ENCODE results near the gene LAMTOR2. TPM values are rescaled to one million over a fixed set of nuclear protein-coding genes. Genes with fewer than 3 reads are reported as not detected.

Gene LAMTOR2
- total RNA-seq, 2 experiments from 2014 or later = 41.3 to 61.0 TPM

DNA sequence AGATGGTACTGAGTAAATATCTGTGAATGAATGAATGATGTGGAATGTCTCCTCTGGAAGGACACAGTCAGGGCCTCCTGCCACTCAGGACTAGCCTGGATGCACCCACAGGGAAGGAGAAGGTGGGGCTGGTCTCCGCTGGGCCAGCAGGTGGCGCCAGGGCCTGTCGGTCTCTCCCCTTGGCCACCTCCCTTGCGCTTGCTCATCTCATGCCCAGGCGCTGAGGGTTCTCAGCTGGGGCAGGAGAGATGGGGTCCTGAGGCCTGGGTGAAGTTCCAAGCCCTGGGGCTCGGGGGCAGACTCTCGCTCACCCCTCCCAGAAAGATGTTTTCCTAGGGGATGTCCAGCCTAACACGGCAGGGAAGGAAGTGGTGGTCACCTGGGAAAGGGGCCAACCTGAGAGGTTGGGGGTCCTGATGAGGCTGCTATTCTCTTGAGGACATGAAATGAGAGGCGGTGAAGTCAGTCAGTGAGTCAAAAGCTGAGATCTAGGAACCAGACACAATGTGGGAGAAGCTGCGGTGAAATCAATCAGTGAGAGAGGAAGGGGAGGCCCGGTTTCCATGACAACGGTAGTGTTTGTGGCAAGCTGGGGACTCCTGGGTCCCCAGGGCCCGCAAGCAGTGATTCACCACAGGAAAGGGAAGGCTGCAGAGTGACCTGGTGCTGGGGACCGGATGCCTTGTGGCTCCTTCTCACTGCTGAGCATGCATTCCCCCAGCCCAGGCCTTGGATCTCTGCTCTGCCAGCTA is 42.2 kb downstream of the LAMTOR2 start:
- H3K27ac Mint-ChIP-seq = peak overlapping the region; percentile 72
- CTCF ChIA-PET = interaction anchor here (0.7 to 26.9 kb wide), 27 partner anchors 9 to 349 kb away, joined by 3 to 645 read pairs (median 5); partner anchors contain the start of genes KHDC4, LMNA and PAQR6
- DNase-seq = peak; percentile 88
- peaks cover 20% of the 10 kb centered on the region for H3K27me3 Mint-ChIP-seq
- H3K36me3 Mint-ChIP-seq (ENCODE audit: low read depth) = no peaks in the 10 kb centered on the region
- H3K4me3 Mint-ChIP-seq = peak overlapping the region; percentile 44
- POLR2A ChIA-PET = interaction anchor here (1.4 kb wide), 1 partner anchor 31 kb away, joined by 11 read pairs; no protein-coding TSS in a partner anchor
- no peaks in the 10 kb centered on the region for H3K9me3 Mint-ChIP-seq
- peaks cover 44% of the 10 kb centered on the region for H3K4me1 Mint-ChIP-seq

DNA sequence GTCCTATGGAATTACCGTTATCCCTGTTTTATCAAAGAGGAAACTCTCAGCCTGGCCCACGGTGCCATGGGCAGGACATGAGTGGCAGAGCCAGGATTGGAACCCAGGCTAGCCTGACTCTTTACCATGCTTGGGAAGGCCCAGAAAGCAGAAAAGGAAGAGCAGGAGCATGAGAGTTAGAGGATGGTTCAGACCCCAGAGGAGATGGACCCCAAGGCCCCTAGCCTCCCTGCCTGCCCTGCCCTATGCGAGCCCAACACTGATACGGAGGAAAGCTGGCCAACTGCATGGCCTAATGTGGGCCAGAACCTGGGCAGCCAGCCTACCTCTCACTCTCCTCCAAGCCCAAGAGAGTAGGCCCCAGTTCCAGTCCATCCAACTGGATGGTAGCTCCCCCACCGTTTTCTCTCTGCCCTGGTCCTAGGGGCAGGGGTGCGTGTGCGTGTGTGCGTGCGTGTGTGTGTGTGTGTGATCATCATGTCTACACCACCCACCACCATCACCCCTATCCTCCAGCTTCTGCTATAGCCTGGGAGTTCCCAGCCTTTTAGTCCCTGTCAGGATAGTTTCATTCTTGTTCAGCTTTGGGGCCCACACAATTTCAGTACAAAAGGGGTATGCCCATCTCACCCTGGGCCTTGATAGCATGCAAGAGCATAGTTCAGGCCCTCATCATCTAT is 43.1 kb downstream of the LAMTOR2 start:
- no peak for DNase-seq
- Mint-ChIP-seq H3K27me3 (peaks cover 18% of the 10 kb centered on the region), H3K4me1 (peaks cover 44% of the 10 kb centered on the region), H3K27ac (peak overlapping the region; percentile 72), H3K9me3 (no peaks in the 10 kb centered on the region), H3K36me3 (ENCODE audit: low read depth) (no peaks in the 10 kb centered on the region), H3K4me3 (no peak overlapping the region)
- CTCF ChIA-PET = interaction anchor here (0.7 to 26.9 kb wide), 24 partner anchors 8 to 348 kb away, joined by 3 to 645 read pairs (median 5); partner anchors contain the start of genes KHDC4, LMNA and PAQR6
- POLR2A ChIA-PET = interaction anchor here (1.4 kb wide), 1 partner anchor 30 kb away, joined by 11 read pairs; no protein-coding TSS in a partner anchor

DNA sequence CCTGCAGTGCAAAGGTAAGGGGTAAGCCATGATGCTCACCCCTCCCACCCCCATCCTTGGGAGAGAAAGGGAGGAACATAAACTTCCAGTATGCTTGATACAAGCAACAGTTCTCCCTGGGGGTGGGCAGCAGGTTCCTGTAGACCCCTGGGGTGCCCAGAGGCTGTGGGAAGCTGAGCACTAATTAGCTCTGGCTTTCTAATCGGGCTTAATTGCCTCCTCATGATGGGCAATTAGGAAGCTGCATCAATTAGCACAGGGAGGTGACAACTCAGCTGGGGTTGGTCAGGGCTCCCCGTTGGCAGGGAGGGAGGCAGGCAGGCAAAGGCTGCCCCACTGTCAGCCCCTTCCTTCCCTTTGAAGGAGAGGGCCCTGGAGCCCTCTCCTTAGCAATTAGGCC is 44.2 kb downstream of the LAMTOR2 start:
- Mint-ChIP-seq H3K4me1 (peaks cover 53% of the 10 kb centered on the region), H3K4me3 (no peak overlapping the region), H3K27ac (no peak overlapping the region)

DNA sequence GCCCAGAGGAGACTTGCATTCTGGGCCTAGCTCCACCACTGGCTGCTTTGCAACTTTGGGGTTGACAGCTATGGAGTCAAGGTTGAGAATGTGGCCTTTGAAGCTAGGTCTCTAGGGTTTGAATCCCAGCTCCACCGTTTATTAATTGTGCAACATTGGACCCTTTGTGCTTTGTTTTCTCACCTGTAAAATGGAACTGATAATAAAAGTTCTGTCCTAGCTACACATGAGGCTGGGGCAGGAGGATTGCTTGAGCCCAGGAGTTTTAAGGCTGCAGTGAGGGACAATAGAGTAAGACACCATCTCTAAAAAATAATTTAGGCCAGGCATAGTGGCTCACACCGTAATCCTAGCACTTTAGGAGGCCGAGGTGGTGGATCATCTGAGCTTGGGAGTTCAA is 44.7 kb downstream of the LAMTOR2 start:
- no peaks in the 10 kb centered on the region for H3K9me3 Mint-ChIP-seq
- peaks cover 12% of the 10 kb centered on the region for H3K27me3 Mint-ChIP-seq
- H3K27ac Mint-ChIP-seq = no peak overlapping the region
- peaks cover 57% of the 10 kb centered on the region for H3K4me1 Mint-ChIP-seq
- CTCF ChIA-PET = interaction anchor here (0.6 to 26.9 kb wide), 7 partner anchors 8 to 718 kb away, joined by 3 to 645 read pairs (median 4); partner anchors contain the start of genes LAMTOR2 and LMNA
- POLR2A ChIA-PET = no interaction called here
- no peaks in the 10 kb centered on the region for H3K36me3 Mint-ChIP-seq (ENCODE audit: low read depth)
- no peak overlapping the region for H3K4me3 Mint-ChIP-seq
- no peak for DNase-seq

More for the DNA sequence above, 44.2 kb downstream of the LAMTOR2 start:
- Mint-ChIP-seq H3K27me3 (peaks cover 14% of the 10 kb centered on the region), H3K36me3 (ENCODE audit: low read depth) (no peaks in the 10 kb centered on the region), H3K9me3 (no peaks in the 10 kb centered on the region)
- ChIA-PET POLR2A (no interaction called here), CTCF (interaction anchor here (0.6 to 26.9 kb wide), 7 partner anchors 9 to 718 kb away, joined by 3 to 645 read pairs (median 4); partner anchors contain the start of genes LAMTOR2 and LMNA)
- no peak for DNase-seq

DNA sequence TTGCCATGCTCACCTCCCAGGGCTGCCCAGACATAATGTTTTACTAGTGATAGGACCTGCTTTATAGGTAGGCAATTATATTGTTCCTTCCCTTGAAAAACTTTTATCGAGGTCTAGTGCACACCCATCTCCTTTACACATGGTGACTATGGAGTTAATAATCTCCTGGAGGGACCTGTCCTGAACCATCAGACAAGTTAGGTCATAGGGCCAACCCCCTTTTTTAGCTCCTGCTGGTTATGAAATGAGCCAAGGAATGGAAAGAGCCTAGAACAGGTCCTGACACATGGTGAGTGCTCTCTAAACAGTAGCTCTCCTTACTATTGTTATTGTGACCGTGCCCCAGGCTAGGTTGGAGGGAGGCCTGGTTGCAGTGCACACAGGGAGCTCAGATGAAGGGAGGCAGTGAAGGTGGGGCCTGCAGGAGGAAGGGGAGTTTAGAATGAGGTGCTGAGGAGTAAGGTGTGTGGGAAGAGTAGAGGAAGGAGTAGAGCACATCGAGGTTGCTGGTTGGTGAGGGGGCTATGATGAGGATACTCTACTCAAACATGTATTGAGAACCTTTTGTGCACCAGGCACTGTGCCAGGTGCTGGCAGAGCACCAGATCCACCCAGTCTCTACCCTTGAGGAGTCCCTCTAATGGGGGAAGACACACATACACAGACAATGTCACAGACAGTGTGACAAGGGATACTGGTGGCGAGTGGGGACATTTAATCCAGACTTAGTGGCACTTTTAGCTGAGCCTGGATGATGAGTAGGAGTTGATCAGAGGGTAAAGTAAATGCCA is 45.8 kb downstream of the LAMTOR2 start:
- no peak overlapping the region for H3K27ac Mint-ChIP-seq
- ChIA-PET CTCF (interaction anchor here (0.6 to 26.9 kb wide), 3 partner anchors 23 to 280 kb away, joined by 3 to 645 read pairs (median 4); partner anchors contain the start of gene LMNA), POLR2A (no interaction called here)
- DNase-seq = no peak
- H3K9me3 Mint-ChIP-seq = no peaks in the 10 kb centered on the region
- H3K27me3 Mint-ChIP-seq = peaks cover 12% of the 10 kb centered on the region
- no peaks in the 10 kb centered on the region for H3K36me3 Mint-ChIP-seq (ENCODE audit: low read depth)
- no peak overlapping the region for H3K4me3 Mint-ChIP-seq
- peaks cover 62% of the 10 kb centered on the region for H3K4me1 Mint-ChIP-seq

DNA sequence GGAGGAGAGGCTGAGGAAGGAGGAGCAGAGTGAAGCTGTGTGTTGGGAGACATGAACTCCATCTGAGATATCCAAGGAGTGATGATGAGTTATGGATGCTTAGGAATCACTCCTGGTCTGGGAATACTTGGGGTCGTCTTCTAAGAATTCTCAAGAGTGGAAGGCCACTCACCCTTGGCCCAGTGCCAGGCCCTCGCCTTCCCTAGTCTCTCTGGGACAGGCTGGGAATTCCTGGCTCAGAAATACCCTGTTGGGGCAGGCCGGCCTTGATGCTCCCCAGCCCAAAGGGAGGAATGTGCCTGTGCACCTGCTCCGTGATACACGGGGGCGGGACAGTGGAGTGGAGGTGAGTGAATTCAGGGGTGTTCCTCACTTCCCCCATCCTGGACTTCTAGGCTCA is 47.3 kb downstream of the LAMTOR2 start:
- peaks cover 61% of the 10 kb centered on the region for H3K4me1 Mint-ChIP-seq
- no peak for DNase-seq
- no peaks in the 10 kb centered on the region for H3K9me3 Mint-ChIP-seq
- H3K36me3 Mint-ChIP-seq (ENCODE audit: low read depth) = no peaks in the 10 kb centered on the region
- H3K27ac Mint-ChIP-seq = no peak overlapping the region
- ChIA-PET CTCF (interaction anchor here (1.1 to 26.9 kb wide), 3 partner anchors 12 to 40 kb away, joined by 4 to 645 read pairs (median 5); partner anchors contain the start of gene LMNA), POLR2A (no interaction called here)
- peaks cover 15% of the 10 kb centered on the region for H3K27me3 Mint-ChIP-seq
- no peak overlapping the region for H3K4me3 Mint-ChIP-seq

DNA sequence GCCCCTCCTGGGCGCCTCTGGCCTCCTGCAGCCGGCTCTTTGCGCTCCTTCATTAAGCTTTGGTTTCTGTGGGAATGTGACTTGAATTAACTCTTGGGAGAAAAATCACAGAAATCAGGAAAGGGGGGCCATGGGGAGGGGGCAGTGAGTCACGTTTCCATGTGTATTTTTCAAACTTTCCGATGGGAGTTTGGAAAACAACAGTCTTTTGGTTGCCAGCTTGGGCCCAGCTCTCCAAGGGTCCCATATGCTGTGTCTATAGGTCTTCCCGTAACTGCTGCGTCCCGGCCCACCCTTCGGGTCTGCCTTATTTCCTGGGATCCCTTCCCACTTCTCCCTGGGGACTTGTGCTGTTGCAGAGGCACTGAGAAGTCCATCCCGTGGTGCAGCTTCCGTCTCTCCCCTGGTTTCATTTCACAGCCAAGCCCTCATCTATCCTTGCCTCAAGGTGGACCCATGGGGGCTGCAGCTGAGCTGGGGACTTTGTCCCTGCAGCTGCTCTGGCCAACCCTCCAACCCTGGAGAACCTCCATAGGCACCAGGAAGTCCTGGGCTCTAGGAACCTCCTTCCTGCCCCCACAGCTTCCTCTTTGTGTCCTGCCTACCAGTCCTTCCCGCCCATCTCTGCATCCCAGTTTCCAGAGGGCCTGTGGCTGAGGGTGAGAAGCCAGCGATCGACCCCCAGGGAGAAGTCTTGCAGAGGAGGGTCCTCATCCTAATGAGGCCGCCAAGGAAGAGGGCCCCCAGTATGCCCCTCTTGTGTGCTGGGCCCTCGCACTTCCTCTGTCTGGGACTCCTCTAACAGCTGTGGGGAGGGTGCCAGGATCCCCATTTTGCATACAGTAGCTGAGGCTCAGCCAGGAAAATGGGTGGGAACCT is 48.3 kb downstream of the LAMTOR2 start:
- CTCF ChIA-PET = interaction anchor here (0.9 to 26.9 kb wide), 4 partner anchors 12 to 43 kb away, joined by 3 to 645 read pairs (median 4); partner anchors contain the start of gene LMNA
- Mint-ChIP-seq H3K9me3 (no peaks in the 10 kb centered on the region), H3K27ac (no peak overlapping the region), H3K36me3 (ENCODE audit: low read depth) (no peaks in the 10 kb centered on the region), H3K4me1 (peaks cover 52% of the 10 kb centered on the region), H3K4me3 (no peak overlapping the region), H3K27me3 (peaks cover 15% of the 10 kb centered on the region)
- POLR2A ChIA-PET = no interaction called here
- DNase-seq = no peak

DNA sequence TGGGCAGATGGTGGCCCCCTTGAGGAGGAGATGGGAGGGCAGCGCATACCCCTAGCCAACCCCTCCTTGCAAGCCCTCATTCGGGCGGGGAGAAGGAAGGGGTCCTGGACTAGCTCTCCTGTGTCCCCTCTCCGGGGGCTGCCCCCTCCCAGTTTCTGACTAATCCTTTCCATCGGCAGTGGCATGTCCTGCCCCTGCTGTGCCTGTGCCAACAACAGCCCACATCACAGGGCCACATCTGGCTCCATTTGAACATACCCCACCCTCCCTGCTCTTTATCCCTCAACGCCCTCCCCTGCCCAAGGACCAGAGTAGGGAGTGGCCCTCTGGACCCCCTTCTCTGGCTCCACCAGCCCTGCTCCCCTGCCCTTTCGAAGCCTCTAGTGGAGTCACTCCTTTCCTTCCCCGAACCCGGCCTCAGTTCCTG is 49.0 kb downstream of the LAMTOR2 start:
- no peak overlapping the region for H3K4me3 Mint-ChIP-seq
- no peak for DNase-seq
- H3K4me1 Mint-ChIP-seq = peaks cover 46% of the 10 kb centered on the region

DNA sequence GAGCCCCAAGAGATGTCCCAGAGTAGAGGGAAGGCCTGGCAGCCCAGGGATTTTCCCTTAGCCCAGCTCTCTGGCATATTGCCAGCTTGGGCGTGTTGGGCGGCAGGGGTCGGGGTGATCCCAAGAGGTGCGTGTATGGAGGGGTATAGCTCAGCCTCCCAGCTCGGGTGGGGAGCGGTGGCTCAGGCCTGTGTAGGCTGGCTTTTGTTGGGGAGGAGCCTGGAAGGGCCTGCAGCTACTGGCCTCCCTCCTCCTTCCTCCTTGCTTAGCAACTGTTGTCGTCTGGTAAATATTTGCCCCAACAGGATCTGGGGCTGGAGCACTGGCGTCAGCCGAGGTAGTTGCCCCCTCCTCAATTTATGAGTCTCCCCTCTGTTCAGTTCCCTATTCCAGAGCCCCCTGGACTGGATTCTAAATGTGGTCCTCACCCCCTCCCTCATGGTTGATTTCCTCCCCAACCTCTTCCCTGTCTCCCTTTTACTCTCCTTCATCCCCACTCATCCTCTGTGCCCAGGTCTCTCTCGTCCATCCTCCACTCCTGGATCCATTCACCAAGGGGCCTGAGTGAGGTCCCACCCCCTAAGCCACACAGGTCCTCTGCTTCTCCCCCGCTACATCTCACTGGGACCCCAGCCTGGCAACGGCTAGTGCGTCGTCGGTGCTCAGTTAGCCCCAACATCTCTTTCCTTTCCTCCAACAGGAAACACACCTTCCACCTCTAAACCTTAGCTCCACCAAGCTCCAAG is 49.7 kb downstream of the LAMTOR2 start:
- DNase-seq = peak; percentile 37
- H3K27ac Mint-ChIP-seq = peak overlapping the region; percentile 15
- no peak overlapping the region for H3K4me3 Mint-ChIP-seq
- H3K27me3 Mint-ChIP-seq = peaks cover 15% of the 10 kb centered on the region
- H3K36me3 Mint-ChIP-seq (ENCODE audit: low read depth) = no peaks in the 10 kb centered on the region
- ChIA-PET POLR2A (interaction anchor here (0.9 kb wide), 1 partner anchor 9 kb away, joined by 3 read pairs; no protein-coding TSS in a partner anchor), CTCF (interaction anchor here (0.9 to 26.9 kb wide), 4 partner anchors 8 to 41 kb away, joined by 3 to 645 read pairs (median 15); partner anchors contain the start of gene LMNA)
- no peaks in the 10 kb centered on the region for H3K9me3 Mint-ChIP-seq
- H3K4me1 Mint-ChIP-seq = peaks cover 45% of the 10 kb centered on the region

More for the DNA sequence above, 49.0 kb downstream of the LAMTOR2 start:
- H3K9me3 Mint-ChIP-seq = no peaks in the 10 kb centered on the region
- POLR2A ChIA-PET = no interaction called here
- H3K27me3 Mint-ChIP-seq = peaks cover 15% of the 10 kb centered on the region
- H3K27ac Mint-ChIP-seq = peak overlapping the region; percentile 10
- CTCF ChIA-PET = interaction anchor here (0.9 to 26.9 kb wide), 4 partner anchors 12 to 42 kb away, joined by 3 to 645 read pairs (median 4); partner anchors contain the start of gene LMNA
- H3K36me3 Mint-ChIP-seq (ENCODE audit: low read depth) = no peaks in the 10 kb centered on the region

DNA sequence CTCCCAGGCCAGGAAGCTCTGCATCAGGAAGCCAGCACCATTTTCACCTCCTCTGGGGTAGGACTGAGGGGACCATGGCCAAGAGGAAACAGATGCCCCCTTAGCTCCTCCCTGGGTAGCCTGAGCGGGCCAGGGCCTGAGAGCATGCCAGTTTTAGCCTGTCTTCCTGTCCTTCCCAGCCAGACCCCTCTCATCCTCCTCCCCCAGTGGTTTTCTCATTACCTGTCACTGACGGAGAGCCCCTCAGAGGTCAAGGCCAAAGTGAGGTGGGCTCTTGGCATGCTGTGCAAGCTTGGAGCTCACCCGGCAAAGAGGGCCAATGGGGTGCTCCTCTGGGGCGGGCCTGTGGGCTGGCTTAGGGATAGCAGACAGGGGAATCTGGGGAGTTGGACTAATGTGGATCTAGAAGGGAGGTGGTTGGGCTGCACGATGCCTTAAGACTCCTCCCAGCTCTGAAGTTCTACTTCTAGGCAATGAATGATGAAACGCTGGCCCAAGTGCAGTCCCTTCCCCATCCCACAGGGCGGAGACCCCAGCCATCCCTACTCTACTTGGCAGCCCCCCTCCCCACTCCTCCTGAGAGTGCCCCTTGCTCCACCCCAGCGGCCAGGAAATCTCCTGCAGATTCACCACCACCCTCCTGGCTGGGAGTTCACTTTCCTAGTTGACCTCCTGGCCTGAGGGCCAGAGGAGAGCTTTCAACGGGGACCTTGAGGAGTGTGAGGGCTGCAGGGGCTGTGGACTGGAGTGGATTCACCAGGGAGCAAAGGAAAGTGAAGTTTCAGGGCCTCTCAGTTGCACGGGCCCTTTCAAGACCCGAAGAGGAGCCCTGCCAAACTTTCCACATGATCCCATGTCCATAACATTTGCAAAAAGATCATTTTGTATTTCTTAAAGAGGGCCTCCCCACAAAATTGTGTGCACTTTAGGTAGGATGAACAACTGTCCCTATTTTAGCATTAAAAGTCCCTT is 50.6 kb downstream of the LAMTOR2 start:
- ChIA-PET POLR2A (interaction anchor here (0.9 kb wide), 1 partner anchor 10 kb away, joined by 3 read pairs; no protein-coding TSS in a partner anchor), CTCF (interaction anchor here (0.5 to 26.9 kb wide), 5 partner anchors 9 to 179 kb away, joined by 3 to 645 read pairs (median 5); partner anchors contain the start of gene LMNA)
- DNase-seq = no peak
- Mint-ChIP-seq H3K27me3 (peaks cover 11% of the 10 kb centered on the region), H3K36me3 (ENCODE audit: low read depth) (no peaks in the 10 kb centered on the region), H3K4me1 (peaks cover 45% of the 10 kb centered on the region), H3K27ac (peak overlapping the region; percentile 78), H3K4me3 (peak overlapping the region; percentile 51), H3K9me3 (no peaks in the 10 kb centered on the region)
